OCI-LY1 (cell line): Measurements from ENCODE around the gene SLC27A2.

Experiments
- H2AFZ ChIP-seq: fragments of 200-600 bp; sonication (generic), shearing (Covaris generic); 2 replicates; pipeline ENCODE4 v1.6.0; 2014; ENCODE audit warnings: antibody characterized with exemption, mild to moderate bottlenecking, low read length
- H3F3A ChIP-seq: fragments of 200-600 bp; sonication (generic), shearing (Covaris generic); 2 replicates; pipeline ENCODE4 v1.6.0; 2014; ENCODE audit warnings: mild to moderate bottlenecking, antibody characterized with exemption, low read length, moderate library complexity; ENCODE audit not compliant: insufficient read depth
- H3K27ac ChIP-seq: fragments of 200-600 bp; sonication (generic); 2 replicates; pipeline ENCODE4 v1.5.1; 2014; ENCODE audit warnings: low read length, mixed run types, mild to moderate bottlenecking, low read depth; ENCODE audit not compliant: poor library complexity, severe bottlenecking
- H3K27me3 ChIP-seq: fragments of 200-600 bp; sonication (generic); 2 replicates; pipeline ENCODE4 v1.6.0; 2014; ENCODE audit warnings: antibody characterized with exemption, mild to moderate bottlenecking, low read length, moderate library complexity; ENCODE audit not compliant: insufficient read depth
- H3K36me3 ChIP-seq: fragments of 200-600 bp; sonication (generic); 2 replicates; pipeline ENCODE4 v1.6.1; 2014; ENCODE audit warnings: mild to moderate bottlenecking, antibody characterized with exemption, low read length, moderate library complexity, mixed read lengths; ENCODE audit not compliant: insufficient read depth
- H3K4me1 ChIP-seq: fragments of 200-600 bp; sonication (generic); 2 replicates; pipeline ENCODE4 v1.5.1; 2014; ENCODE audit warnings: mild to moderate bottlenecking, low read length, moderate library complexity; ENCODE audit not compliant: insufficient read depth, severe bottlenecking
- H3K4me2 ChIP-seq: fragments of 200-600 bp; sonication (generic), shearing (Covaris generic); 2 replicates; pipeline ENCODE4 v1.6.1; 2014; ENCODE audit warnings: low read length
- H3K4me3 ChIP-seq: fragments of 200-600 bp; sonication (generic); 2 replicates; pipeline ENCODE4 v1.5.1; 2014; ENCODE audit warnings: low read length, low read depth, mild to moderate bottlenecking, mixed read lengths; ENCODE audit not compliant: poor library complexity, severe bottlenecking
- H3K79me2 ChIP-seq: fragments of 200-600 bp; shearing (Covaris generic); 2 replicates; pipeline ENCODE4 v1.6.1; 2016; ENCODE audit warnings: mixed run types, low read length, mixed read lengths; ENCODE audit not compliant: insufficient read depth
- H3K9ac ChIP-seq: fragments of 200-600 bp; sonication (generic), shearing (Covaris generic); 2 replicates; pipeline ENCODE4 v1.6.1; 2014; ENCODE audit warnings: mild to moderate bottlenecking, low read length, mixed read lengths
- H3K9me2 ChIP-seq: fragments of 200-600 bp; sonication (generic), shearing (Covaris generic); 2 replicates; pipeline ENCODE4 v1.6.1; 2014; ENCODE audit warnings: low read depth, mild to moderate bottlenecking, low read length, mixed read lengths
- H3K9me3 ChIP-seq: fragments of 200-600 bp; shearing (Covaris generic); 2 replicates; pipeline ENCODE4 v1.6.1; 2014; ENCODE audit warnings: low read length, mixed read lengths
- H4K20me1 ChIP-seq: fragments of 200-600 bp; sonication (generic), shearing (Covaris generic); 2 replicates; pipeline ENCODE4 v1.6.0; 2016; ENCODE audit warnings: mild to moderate bottlenecking, low read length; ENCODE audit not compliant: insufficient read depth
- EZH2 ChIP-seq: fragments of 200-600 bp; sonication (generic), shearing (Covaris generic); IDR thresholded peaks from 2 replicates; pipeline ENCODE4 v1.8.0; 2017; ENCODE audit warnings: borderline replicate concordance, mixed run types, mild to moderate bottlenecking, antibody characterized with exemption, low read length, moderate library complexity, mixed read lengths
- TF ChIP-seq, protein P1 (sequence below): fragments of 200-600 bp; sonication (generic), shearing (Covaris generic); IDR thresholded peaks from 2 replicates; pipeline ENCODE4 v1.5.1; 2017; ENCODE audit warnings: mild to moderate bottlenecking, antibody characterized with exemption, low read length, moderate library complexity, mixed read lengths

Gene SLC27A2

GRCh38 chr15:50183112-50183794, 1.3 kb downstream of the SLC27A2 start:
- no peaks in the 10 kb centered on the region for H3K79me2 ChIP-seq
- no peaks in the 10 kb centered on the region for H3K9me3 ChIP-seq
- H3K27me3 ChIP-seq: no peaks in the 10 kb centered on the region
- H3K9ac ChIP-seq: no peak overlapping the region
- H3F3A ChIP-seq: no peaks in the 10 kb centered on the region
- no peaks in the 10 kb centered on the region for H3K4me1 ChIP-seq
- H3K36me3 ChIP-seq: no peaks in the 10 kb centered on the region
- no peaks in the 10 kb centered on the region for H3K9me2 ChIP-seq
- H2AFZ ChIP-seq: no peak overlapping the region
- H3K4me3 ChIP-seq: no peak overlapping the region
- H3K4me2 ChIP-seq: no peak overlapping the region
- no peak overlapping the region for H3K27ac ChIP-seq
- H4K20me1 ChIP-seq: no peaks in the 10 kb centered on the region
- no peak for TF ChIP-seq EZH2
- TF ChIP-seq, protein P1, sequence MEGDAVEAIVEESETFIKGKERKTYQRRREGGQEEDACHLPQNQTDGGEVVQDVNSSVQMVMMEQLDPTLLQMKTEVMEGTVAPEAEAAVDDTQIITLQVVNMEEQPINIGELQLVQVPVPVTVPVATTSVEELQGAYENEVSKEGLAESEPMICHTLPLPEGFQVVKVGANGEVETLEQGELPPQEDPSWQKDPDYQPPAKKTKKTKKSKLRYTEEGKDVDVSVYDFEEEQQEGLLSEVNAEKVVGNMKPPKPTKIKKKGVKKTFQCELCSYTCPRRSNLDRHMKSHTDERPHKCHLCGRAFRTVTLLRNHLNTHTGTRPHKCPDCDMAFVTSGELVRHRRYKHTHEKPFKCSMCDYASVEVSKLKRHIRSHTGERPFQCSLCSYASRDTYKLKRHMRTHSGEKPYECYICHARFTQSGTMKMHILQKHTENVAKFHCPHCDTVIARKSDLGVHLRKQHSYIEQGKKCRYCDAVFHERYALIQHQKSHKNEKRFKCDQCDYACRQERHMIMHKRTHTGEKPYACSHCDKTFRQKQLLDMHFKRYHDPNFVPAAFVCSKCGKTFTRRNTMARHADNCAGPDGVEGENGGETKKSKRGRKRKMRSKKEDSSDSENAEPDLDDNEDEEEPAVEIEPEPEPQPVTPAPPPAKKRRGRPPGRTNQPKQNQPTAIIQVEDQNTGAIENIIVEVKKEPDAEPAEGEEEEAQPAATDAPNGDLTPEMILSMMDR: no peak

- TF ChIP-seq, protein P1: no peak
- TF ChIP-seq EZH2: no peak
- no peak overlapping the region for H3K9ac ChIP-seq
- H2AFZ ChIP-seq: no peak overlapping the region
- no peaks in the 10 kb centered on the region for H3K79me2 ChIP-seq
- no peaks in the 10 kb centered on the region for H3F3A ChIP-seq
- H3K27ac ChIP-seq: no peak overlapping the region
- H3K9me2 ChIP-seq: no peaks in the 10 kb centered on the region
- no peaks in the 10 kb centered on the region for H3K27me3 ChIP-seq
- H3K9me3 ChIP-seq: no peaks in the 10 kb centered on the region
- no peak overlapping the region for H3K4me2 ChIP-seq
- H4K20me1 ChIP-seq: no peaks in the 10 kb centered on the region
- no peaks in the 10 kb centered on the region for H3K4me1 ChIP-seq
- no peak overlapping the region for H3K4me3 ChIP-seq
- no peaks in the 10 kb centered on the region for H3K36me3 ChIP-seq
Observed at GRCh38 chr15:50184863-50185504, 3.0 kb downstream of the SLC27A2 start.

GRCh38 chr15:50186090-50186489, 4.1 kb downstream of the SLC27A2 start:
- no peaks in the 10 kb centered on the region for H3K4me1 ChIP-seq
- no peak overlapping the region for H2AFZ ChIP-seq
- TF ChIP-seq, protein P1: no peak
- no peak for TF ChIP-seq EZH2
- H3K36me3 ChIP-seq: no peaks in the 10 kb centered on the region
- no peak overlapping the region for H3K4me2 ChIP-seq
- no peaks in the 10 kb centered on the region for H3K9me2 ChIP-seq
- H3K79me2 ChIP-seq: no peaks in the 10 kb centered on the region
- no peaks in the 10 kb centered on the region for H3K27me3 ChIP-seq
- H3K4me3 ChIP-seq: no peak overlapping the region
- no peak overlapping the region for H3K9ac ChIP-seq
- no peaks in the 10 kb centered on the region for H3K9me3 ChIP-seq
- H4K20me1 ChIP-seq: no peaks in the 10 kb centered on the region
- H3K27ac ChIP-seq: no peak overlapping the region
- no peaks in the 10 kb centered on the region for H3F3A ChIP-seq
